Measurements from ENCODE around the gene CTNNA2.

CTNNA2 gene

GRCh38 chr2:80410346-80410745 is 897.5 kb downstream of the CTNNA2 start:
- Histone ChIP-seq H3K4me2 (ENCODE audit: low read length) (no peak overlapping the region), H3K36me3 (replicated peaks; ENCODE audit: low read depth, low read length) (peaks cover 3% of the 10 kb centered on the region), H3K4me3 (ENCODE audit: low read length) (no peak overlapping the region), H3K27me3 (ENCODE audit: low read depth, low read length) (no peaks in the 10 kb centered on the region), H3K27ac (ENCODE audit: low read length) (no peak overlapping the region), H4K20me1 (ENCODE audit: insufficient read depth, low read length) (no peaks in the 10 kb centered on the region), H2AFZ (ENCODE audit: low read depth, low read length) (no peak overlapping the region), H3K79me2 (ENCODE audit: low read length) (no peaks in the 10 kb centered on the region), H3K9me3 (ENCODE audit: insufficient read depth, low read length) (peaks cover 8% of the 10 kb centered on the region; the same call in 1 of the 2 replicates), H3K9ac (ENCODE audit: low read length) (no peak overlapping the region), H3K4me1 (ENCODE audit: low read length) (no peaks in the 10 kb centered on the region)
- TF ChIP-seq EZH2phosphoT487 (IDR thresholded peaks at IDR 0.05; ENCODE audit: low read depth): no peak
- no peak for TF ChIP-seq CTCF (IDR thresholded peaks at IDR 0.05; ENCODE audit: low read depth, low read length)

- H4K20me1 ChIP-seq (ENCODE audit: insufficient read depth, low read length): no peaks in the 10 kb centered on the region
- peaks cover 3% of the 10 kb centered on the region for H3K36me3 ChIP-seq (replicated peaks; ENCODE audit: low read depth, low read length)
- no peak overlapping the region for H3K27ac ChIP-seq (ENCODE audit: low read length)
- H2AFZ ChIP-seq (ENCODE audit: low read depth, low read length): no peak overlapping the region
- H3K27me3 ChIP-seq (ENCODE audit: low read depth, low read length): no peaks in the 10 kb centered on the region
- TF ChIP-seq CTCF (IDR thresholded peaks at IDR 0.05; ENCODE audit: low read depth, low read length): no peak
- TF ChIP-seq EZH2phosphoT487 (IDR thresholded peaks at IDR 0.05; ENCODE audit: low read depth): no peak
- no peaks in the 10 kb centered on the region for H3K79me2 ChIP-seq (ENCODE audit: low read length)
- H3K9ac ChIP-seq (ENCODE audit: low read length): no peak overlapping the region
- H3K9me3 ChIP-seq (ENCODE audit: insufficient read depth, low read length): peaks cover 8% of the 10 kb centered on the region; the same call in 1 of the 2 replicates
- H3K4me2 ChIP-seq (ENCODE audit: low read length): no peak overlapping the region
- H3K4me1 ChIP-seq (ENCODE audit: low read length): no peaks in the 10 kb centered on the region
- H3K4me3 ChIP-seq (ENCODE audit: low read length): no peak overlapping the region
Measured at GRCh38 chr2:80413136-80413535, 900.3 kb downstream of the CTNNA2 start.

GRCh38 chr2:80417737-80418136 is 904.9 kb downstream of the CTNNA2 start:
- peaks cover 11% of the 10 kb centered on the region for H3K9me3 ChIP-seq (ENCODE audit: insufficient read depth, low read length)
- H3K27ac ChIP-seq (ENCODE audit: low read length): no peak overlapping the region
- H3K36me3 ChIP-seq (replicated peaks; ENCODE audit: low read depth, low read length): peaks cover 6% of the 10 kb centered on the region
- no peak overlapping the region for H3K4me3 ChIP-seq (ENCODE audit: low read length)
- no peak overlapping the region for H2AFZ ChIP-seq (ENCODE audit: low read depth, low read length)
- H3K9ac ChIP-seq (ENCODE audit: low read length): no peak overlapping the region
- H4K20me1 ChIP-seq (ENCODE audit: insufficient read depth, low read length): no peaks in the 10 kb centered on the region
- no peaks in the 10 kb centered on the region for H3K79me2 ChIP-seq (ENCODE audit: low read length)
- no peak overlapping the region for H3K4me2 ChIP-seq (ENCODE audit: low read length)
- no peaks in the 10 kb centered on the region for H3K4me1 ChIP-seq (ENCODE audit: low read length)
- TF ChIP-seq CTCF (IDR thresholded peaks at IDR 0.05; ENCODE audit: low read depth, low read length): no peak
- no peak for TF ChIP-seq EZH2phosphoT487 (IDR thresholded peaks at IDR 0.05; ENCODE audit: low read depth)
- no peaks in the 10 kb centered on the region for H3K27me3 ChIP-seq (ENCODE audit: low read depth, low read length)

GRCh38 chr2:80420530-80421208 is 907.8 kb downstream of the CTNNA2 start:
- H3K27ac ChIP-seq (ENCODE audit: low read length): no peak overlapping the region
- no peak overlapping the region for H3K9ac ChIP-seq (ENCODE audit: low read length)
- no peak overlapping the region for H2AFZ ChIP-seq (ENCODE audit: low read depth, low read length)
- H3K9me3 ChIP-seq (ENCODE audit: insufficient read depth, low read length): peaks cover 3% of the 10 kb centered on the region
- no peaks in the 10 kb centered on the region for H3K4me1 ChIP-seq (ENCODE audit: low read length)
- H3K79me2 ChIP-seq (ENCODE audit: low read length): no peaks in the 10 kb centered on the region
- H4K20me1 ChIP-seq (ENCODE audit: insufficient read depth, low read length): no peaks in the 10 kb centered on the region
- no peaks in the 10 kb centered on the region for H3K27me3 ChIP-seq (ENCODE audit: low read depth, low read length)
- H3K36me3 ChIP-seq (replicated peaks; ENCODE audit: low read depth, low read length): peaks cover 3% of the 10 kb centered on the region
- no peak overlapping the region for H3K4me3 ChIP-seq (ENCODE audit: low read length)
- TF ChIP-seq CTCF (IDR thresholded peaks at IDR 0.05; ENCODE audit: low read depth, low read length) (no peak), EZH2phosphoT487 (IDR thresholded peaks at IDR 0.05; ENCODE audit: low read depth) (no peak)
- H3K4me2 ChIP-seq (ENCODE audit: low read length): no peak overlapping the region

Data from OCI-LY3 (cell line).